Activated T-helper 1 cell treated with anti-CD3 and anti-CD28 coated beads, Interleukin-12 subunit alpha, Interleukin-12 subunit beta, Interleukin-2, Interleukin-4 antibody, amounts not matched to agents 30 ng/mL and 10 ng/mL and 1 ng/mL, durations not matched to agents 14 hours and 24 hours and 36 hours (primary cell): Measurements from ENCODE around the gene HOXB6. TPM values are rescaled to one million over a fixed set of nuclear protein-coding genes. Genes with fewer than 3 reads are reported as not detected.

Experiments used
- DNase-seq: peaks from one replicate; pipeline ENCODE4 v3.0.0; 2021; ENCODE audit warnings: low spot score
- H3K27ac Mint-ChIP-seq: one replicate; pipeline ENCODE4 v1.8.0; 2021; ENCODE audit warnings: mild to moderate bottlenecking, mixed read lengths
- H3K27me3 Mint-ChIP-seq: one replicate; pipeline ENCODE4 v1.8.0; 2022; ENCODE audit warnings: mild to moderate bottlenecking, moderate library complexity, mixed read lengths; ENCODE audit not compliant: insufficient read depth
- H3K36me3 Mint-ChIP-seq: one replicate; pipeline ENCODE4 v1.8.0; 2021; ENCODE audit warnings: low read depth, mixed read lengths
- H3K4me1 Mint-ChIP-seq: one replicate; pipeline ENCODE4 v1.8.0; 2021; ENCODE audit warnings: low read depth, mixed read lengths
- H3K4me3 Mint-ChIP-seq: one replicate; pipeline ENCODE4 v1.8.0; 2021; ENCODE audit warnings: mild to moderate bottlenecking, moderate library complexity, mixed read lengths
- H3K9me3 Mint-ChIP-seq: one replicate; pipeline ENCODE4 v1.8.0; 2021; ENCODE audit warnings: mixed read lengths
- intact Hi-C: fragments of 100-400 bp; cut with micrococcal nuclease; formaldehyde crosslinking; loops from one replicate; pipeline ENCODE4 v1.15.1; 2024
- total RNA-seq: library from RNA; stranded (reverse); gene quantifications from 2 replicates; pipeline ENCODE4 v1.2.3, GENCODE V29; 2022

The HOXB6 gene
- total RNA-seq, 1 donor from 2014 or later, result 0.99 TPM

DNA sequence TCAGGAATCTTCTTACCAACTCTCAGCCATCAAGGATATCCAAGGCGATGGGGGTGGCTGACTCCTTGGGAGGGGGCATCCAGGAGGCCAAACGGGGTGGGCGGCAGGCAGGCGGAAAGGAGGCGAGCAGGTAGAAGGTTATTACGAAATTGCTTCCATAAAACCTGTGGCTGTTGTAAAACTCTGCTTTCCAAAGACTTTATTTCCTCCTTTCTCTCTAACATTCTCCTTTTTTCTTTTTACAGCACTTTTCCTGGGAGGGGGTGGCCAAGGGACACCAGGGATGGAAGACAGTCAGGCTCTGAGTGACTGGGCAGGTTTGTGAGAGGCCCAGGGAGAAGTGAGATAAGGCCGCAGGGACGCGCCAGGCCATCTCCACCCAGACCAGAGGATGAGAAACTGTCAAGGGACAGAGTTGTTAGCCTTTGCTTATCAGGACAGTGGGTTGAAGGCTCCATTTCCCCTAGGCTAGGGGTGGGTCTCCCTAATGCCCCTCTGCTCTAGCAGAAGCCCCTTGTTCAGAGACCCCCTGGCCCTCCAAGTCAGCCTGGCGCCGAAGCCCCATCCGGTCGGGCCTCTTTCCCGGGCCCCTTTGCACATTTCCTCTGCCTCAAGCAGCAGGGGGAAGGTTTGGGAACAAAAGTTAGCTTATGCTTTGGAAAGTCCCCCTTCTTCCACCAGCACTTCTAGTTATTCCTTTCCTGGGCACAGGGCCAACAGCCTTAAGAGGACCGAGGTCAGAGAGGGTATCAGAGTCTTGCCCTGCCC lies 26.3 kb upstream of the HOXB6 start:
- no peak for DNase-seq
- no peaks in the 10 kb centered on the region for H3K9me3 Mint-ChIP-seq
- peaks cover 88% of the 10 kb centered on the region for H3K27me3 Mint-ChIP-seq
- no peak overlapping the region for H3K27ac Mint-ChIP-seq
- intact Hi-C loops, result no loop called here
- no peak overlapping the region for H3K4me3 Mint-ChIP-seq
- H3K4me1 Mint-ChIP-seq, result peaks cover 15% of the 10 kb centered on the region
- peaks cover 1% of the 10 kb centered on the region for H3K36me3 Mint-ChIP-seq

DNA sequence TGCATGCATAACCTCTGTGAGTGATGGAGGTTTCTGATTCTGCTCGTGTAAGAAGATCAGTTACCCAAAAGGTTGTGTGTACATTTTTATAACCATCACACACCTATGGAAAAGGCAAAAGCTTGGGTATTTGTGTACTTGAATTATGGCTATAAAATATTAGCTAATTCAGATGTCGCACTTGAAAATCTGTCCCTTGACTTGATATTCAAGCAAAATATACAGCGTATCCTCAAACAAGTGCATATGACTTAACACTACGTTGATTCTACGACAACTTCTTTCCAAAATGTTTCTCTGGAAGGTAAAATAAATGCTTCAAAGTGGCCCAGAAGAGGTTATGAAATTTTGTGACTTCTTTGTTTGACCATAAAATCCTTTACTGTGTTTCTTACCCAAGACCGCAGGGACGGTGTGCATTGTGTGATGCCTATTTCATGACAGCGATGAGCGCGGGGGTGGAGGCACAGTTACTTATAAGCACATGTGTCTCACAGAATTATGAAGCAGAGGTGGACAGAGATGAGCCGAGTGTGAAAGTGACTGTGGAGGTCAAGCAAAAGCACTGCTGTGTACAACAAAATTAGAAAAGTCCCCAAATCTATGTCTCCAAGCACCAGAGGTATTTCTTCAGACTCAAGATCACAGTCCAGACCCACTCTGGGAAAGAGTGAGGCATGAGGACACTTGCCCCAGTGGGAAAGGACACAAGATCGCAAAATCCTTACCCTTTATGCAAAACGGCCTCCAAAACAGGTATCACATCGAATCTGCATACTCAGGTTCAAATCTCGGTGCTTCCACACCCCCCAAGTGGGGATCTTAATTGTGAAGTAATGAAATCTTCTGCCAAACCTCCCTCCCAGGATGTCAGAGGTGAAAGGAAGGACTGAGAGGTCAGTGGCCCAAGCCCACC lies 25.5 kb upstream of the HOXB6 start:
- H3K4me3 Mint-ChIP-seq, result no peak overlapping the region
- H3K4me1 Mint-ChIP-seq, result peaks cover 16% of the 10 kb centered on the region
- DNase-seq, result no peak
- peaks cover 84% of the 10 kb centered on the region for H3K27me3 Mint-ChIP-seq
- peaks cover 1% of the 10 kb centered on the region for H3K36me3 Mint-ChIP-seq
- intact Hi-C loops, result no loop called here
- no peak overlapping the region for H3K27ac Mint-ChIP-seq
- H3K9me3 Mint-ChIP-seq, result no peaks in the 10 kb centered on the region

DNA sequence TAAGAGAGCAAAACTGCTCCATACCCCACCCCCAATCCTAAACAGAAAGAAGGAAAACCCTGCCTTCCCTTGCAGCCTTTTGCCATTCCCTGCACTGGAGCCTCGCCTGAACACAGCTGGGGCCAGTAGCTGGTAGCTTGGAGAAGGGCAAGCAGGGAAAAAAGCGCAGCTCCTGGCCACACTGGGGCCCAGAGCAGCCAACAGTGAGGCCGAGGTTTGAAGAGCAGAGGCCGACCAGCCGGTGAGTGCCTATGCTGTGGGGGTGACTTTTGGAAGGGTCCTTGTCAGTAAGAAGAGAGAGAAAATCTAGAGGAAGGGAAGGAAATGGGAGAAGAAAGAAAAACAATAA lies 24.6 kb upstream of the HOXB6 start:
- Mint-ChIP-seq H3K36me3 (peaks cover 1% of the 10 kb centered on the region), H3K4me1 (peaks cover 16% of the 10 kb centered on the region), H3K27ac (no peak overlapping the region), H3K4me3 (no peak overlapping the region), H3K9me3 (no peaks in the 10 kb centered on the region), H3K27me3 (peaks cover 81% of the 10 kb centered on the region)
- intact Hi-C loops, result no loop called here
- no peak for DNase-seq

DNA sequence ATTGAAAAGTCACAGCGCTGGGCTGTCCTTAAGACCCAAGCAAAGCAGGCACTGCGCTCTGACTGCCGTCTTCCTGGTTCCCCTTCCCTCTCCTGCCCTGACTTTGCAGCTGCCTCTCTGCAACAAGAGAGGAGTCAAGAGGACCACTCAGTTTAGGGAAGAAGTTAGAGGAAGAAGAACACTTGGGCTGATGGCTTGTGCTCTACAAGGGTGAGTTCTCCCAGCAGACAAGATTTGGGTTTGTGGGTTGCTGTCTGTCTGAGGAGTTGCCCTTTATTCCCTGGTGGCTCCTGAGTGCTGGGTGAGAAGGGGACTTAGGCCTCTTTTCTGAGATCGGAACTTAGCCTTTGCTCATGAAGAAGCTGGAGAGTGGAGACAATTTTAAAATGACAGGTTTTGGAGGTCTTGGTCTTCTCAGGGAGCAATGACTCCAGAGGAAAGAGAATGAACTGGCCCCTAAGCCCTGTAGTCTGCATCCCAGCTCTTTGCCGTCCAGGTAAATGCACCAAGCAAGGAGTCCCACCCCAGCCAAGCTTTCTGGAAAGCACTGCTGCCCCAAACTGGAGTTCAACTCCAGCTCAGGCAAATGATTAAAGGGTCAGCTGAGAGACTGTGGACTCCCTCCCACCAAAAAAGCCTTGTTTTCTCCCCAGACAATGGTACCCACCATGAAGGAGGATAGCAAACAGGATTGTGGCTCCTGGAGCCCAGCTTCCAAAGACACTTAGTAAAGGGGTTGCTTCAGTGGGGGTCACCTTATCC lies 24.0 kb upstream of the HOXB6 start:
- Mint-ChIP-seq H3K27me3 (peaks cover 82% of the 10 kb centered on the region), H3K9me3 (no peaks in the 10 kb centered on the region), H3K36me3 (peaks cover 1% of the 10 kb centered on the region), H3K27ac (no peak overlapping the region), H3K4me1 (peaks cover 16% of the 10 kb centered on the region), H3K4me3 (no peak overlapping the region)
- intact Hi-C loops, result no loop called here
- no peak for DNase-seq

DNA sequence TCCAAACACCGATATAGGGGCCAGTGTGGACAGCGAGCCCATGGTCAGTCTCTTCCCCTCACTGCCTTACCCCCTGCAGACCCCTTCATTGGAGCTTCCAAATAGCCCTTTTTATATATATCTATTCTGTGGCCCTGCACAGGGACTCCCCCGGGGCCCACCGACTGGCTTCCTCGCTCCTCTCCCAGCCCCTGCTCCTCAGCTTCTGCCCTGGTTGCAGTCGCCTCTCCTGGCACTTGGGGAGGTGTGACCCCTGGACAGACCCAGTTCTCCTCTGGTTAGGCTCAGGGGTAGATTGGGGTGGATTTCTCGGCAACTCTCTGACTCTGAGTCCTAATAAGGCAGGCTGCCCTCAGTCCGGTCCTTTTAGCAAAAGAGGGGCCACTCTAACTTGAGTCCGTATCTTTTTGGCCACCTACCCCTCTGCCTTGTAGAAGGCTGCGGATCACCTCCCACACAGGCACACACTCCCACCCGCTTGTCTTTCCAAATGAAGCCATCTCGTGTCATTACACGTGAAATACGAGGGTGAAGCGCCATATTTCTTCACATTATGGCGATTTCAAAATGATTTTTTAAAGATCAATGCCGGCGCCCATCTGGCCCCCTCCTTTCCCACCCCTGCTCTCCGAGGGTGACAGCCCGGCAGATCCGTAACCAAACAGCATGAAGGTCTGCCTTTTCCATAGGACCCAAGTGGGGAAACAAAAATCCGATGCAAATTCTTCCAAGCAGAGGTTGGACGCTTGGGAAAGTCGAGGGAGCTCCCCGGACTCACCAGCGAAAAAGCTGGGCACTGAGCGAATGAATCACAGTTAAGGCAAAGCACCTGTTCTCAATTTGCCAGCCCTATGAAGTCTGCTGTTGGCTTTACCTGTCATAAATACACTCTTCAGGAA lies 23.1 kb upstream of the HOXB6 start:
- intact Hi-C loops, result no loop called here

DNA sequence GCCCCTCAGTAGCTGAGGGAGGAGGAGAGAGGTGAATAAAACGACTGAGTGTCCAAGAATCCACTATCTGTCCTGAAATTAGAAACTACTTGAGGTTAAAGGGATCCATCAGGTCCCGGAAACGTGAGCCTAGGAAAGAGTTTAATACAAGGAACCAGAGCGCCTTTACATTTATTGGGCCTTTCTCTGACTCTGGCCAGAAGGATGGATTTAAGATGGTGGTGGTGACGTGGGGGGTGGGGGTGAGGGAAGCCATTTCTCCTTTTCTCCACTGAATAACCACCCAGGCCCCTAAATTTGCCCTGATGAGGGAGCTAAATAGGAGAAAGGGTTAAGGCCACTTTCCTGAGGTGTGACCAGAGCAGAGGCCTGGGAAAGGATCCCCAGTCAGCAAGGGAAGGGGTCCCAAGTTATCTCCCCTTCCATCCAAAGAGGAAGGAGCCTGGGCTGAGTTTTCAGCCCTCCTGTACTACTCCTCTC lies 22.4 kb upstream of the HOXB6 start:
- peaks cover 84% of the 10 kb centered on the region for H3K27me3 Mint-ChIP-seq
- peaks cover 11% of the 10 kb centered on the region for H3K4me1 Mint-ChIP-seq
- DNase-seq, result no peak
- H3K4me3 Mint-ChIP-seq, result no peak overlapping the region
- intact Hi-C loops, result no loop called here
- no peak overlapping the region for H3K27ac Mint-ChIP-seq
- peaks cover 1% of the 10 kb centered on the region for H3K36me3 Mint-ChIP-seq
- no peaks in the 10 kb centered on the region for H3K9me3 Mint-ChIP-seq

More for the DNA sequence above, 23.1 kb upstream of the HOXB6 start:
- Mint-ChIP-seq H3K36me3 (peaks cover 1% of the 10 kb centered on the region), H3K27me3 (peaks cover 84% of the 10 kb centered on the region), H3K4me1 (peaks cover 14% of the 10 kb centered on the region), H3K9me3 (no peaks in the 10 kb centered on the region), H3K27ac (no peak overlapping the region), H3K4me3 (no peak overlapping the region)
- DNase-seq, result no peak

DNA sequence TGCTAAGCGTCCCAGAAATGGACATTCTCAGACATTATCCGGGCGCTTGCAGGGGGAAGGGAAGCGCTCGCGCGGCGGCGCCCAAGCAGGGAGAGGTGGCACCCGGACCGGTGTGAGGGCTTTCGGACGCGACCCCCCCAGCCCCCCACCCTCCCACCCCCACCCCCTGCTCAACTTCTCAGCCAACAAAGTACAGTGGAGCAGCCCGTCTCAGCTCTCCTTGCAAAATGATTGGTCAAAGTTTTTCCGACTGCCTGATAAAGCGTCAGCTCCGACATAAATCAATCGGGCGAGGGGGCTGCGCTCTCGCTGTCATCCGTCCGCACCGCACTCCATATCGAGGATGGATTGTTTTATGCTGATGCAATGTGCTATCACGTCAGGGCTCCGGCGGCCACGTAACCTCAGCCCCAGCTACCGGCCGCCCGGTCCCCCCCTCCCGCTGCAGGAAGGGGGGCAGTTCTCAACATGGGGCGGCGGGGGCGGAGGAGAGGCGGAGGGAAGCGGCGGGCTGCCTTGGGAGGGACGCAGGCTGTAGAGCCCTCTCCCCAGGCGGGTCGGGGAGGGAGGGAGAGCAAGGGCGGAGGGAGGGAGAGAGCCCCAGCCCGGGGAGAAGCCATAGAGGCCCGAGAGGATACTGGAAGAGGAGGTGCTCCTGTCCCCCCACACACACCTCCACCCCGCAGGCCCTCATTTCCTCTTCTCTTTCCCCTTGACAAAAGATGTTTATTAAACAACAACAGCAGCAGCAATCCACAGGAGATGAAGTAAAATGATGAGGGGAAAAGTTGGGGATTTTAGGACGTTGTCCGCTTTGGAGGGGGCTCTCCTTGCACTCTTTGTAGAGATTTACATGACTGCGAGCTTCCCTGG lies 21.7 kb upstream of the HOXB6 start, which contains the start of gene HOXB9:
HOXB9 (minus strand) TSS at position 114 of the 873 bp plus-strand sequence; CDS start at position 25, 89 bp downstream.
- H3K4me1 Mint-ChIP-seq, result peaks cover 11% of the 10 kb centered on the region
- intact Hi-C loops, result no loop called here
- peaks cover 1% of the 10 kb centered on the region for H3K36me3 Mint-ChIP-seq
- peak within 1 kb of the TSS; percentile 85 for H3K4me3 Mint-ChIP-seq
- no peak for DNase-seq
- H3K9me3 Mint-ChIP-seq, result no peaks in the 10 kb centered on the region
- peaks cover 87% of the 10 kb centered on the region for H3K27me3 Mint-ChIP-seq
- H3K27ac Mint-ChIP-seq, result peak within 1 kb of the TSS; percentile 89

DNA sequence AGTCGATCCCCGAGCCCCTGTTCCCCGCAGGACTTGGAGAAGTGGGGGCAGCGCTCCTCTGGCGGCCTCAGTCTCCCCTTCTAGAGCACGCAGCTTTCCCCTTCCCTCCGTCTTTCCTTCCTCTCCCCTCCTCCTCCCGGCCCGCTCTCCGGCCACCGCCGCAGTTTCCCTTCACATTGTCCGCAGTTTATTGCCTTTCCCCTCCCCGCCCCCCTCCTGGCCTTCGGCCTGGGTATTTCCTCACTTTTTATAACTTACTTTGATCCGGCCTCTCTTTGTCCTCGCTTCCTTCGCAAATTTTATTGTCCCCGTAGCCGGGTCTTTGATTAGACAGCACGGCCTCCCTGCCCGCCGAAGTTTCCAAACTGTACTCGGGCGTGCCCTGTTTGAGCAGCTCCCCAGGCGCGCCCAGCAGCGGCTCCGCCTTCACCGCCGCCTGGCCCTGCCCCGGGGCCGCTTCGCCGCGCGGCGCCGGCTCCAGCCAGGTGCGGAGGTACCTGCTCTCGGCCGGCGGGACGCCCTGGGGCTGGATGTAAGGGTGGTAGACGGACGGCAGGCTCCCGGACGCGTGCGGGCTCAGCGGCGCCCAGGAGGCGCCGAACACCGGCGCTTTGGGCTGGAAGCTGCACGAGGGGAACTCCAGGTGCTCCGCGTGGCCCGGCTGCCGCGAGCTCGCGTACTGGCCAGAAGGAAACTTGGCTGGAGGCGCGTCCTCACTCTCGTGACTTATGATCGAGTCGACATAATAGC lies 20.9 kb upstream of the HOXB6 start:
- peak overlapping the region; percentile 66 for H3K27ac Mint-ChIP-seq
- H3K27me3 Mint-ChIP-seq, result peaks cover 87% of the 10 kb centered on the region
- no peaks in the 10 kb centered on the region for H3K9me3 Mint-ChIP-seq
- no peak for DNase-seq
- peak overlapping the region; percentile 85 for H3K4me3 Mint-ChIP-seq
- peaks cover 1% of the 10 kb centered on the region for H3K36me3 Mint-ChIP-seq
- peaks cover 11% of the 10 kb centered on the region for H3K4me1 Mint-ChIP-seq
- intact Hi-C loops, result no loop called here

DNA sequence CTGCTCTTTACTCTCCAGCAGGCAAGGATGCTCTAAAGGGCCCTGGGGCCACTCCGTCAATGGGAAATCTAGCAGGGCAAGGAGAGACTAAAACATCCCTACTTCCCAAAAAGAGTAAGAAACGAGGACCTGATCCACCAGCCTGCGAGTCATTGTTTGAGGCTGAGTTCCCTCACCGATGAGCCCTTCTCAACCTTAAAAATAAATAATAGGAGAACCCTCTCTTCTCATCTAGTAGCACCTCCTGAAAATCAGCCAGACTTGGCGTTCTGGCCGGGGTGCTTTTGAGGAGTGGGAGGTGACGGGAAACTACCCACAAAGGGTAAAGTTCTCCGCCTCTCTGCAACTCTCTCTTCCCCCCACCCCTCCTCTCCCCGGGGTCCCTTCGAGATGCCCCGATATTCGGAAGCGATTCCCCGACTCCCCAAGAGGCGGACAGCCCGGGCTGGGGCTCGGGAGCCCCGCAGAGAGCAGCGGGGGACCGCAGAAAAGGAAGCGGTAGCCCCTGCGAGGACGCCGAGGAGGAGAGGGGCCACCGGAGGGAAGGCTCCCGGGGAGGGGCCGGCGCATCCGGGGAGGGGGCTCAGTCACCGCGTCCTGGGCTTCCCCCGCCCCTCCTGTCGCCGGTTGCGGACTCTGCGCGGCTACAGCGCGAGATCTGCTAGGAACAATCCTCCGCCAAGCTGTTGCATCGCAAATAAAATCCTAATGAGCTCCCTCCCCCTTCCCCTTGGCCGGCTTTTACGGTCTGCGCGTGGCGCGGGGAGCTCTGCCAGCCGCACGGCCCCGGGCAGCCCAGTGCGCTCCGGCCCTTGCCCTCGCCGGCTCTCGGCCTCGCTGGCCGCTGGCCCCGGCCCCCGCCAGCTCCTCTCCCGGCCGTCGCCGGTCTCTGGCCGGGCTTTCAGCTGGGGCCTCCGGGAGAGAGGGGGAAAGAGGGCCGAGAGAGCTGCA lies 20.0 kb upstream of the HOXB6 start:
- Mint-ChIP-seq H3K9me3 (no peaks in the 10 kb centered on the region), H3K36me3 (peaks cover 1% of the 10 kb centered on the region), H3K4me3 (peak overlapping the region; percentile 37), H3K27ac (no peak overlapping the region), H3K27me3 (peaks cover 85% of the 10 kb centered on the region), H3K4me1 (peaks cover 11% of the 10 kb centered on the region)
- intact Hi-C loops, result loop anchor here (1.0 kb wide), 1 partner anchor 12 kb away; no protein-coding TSS in a partner anchor
- DNase-seq, result no peak

DNA sequence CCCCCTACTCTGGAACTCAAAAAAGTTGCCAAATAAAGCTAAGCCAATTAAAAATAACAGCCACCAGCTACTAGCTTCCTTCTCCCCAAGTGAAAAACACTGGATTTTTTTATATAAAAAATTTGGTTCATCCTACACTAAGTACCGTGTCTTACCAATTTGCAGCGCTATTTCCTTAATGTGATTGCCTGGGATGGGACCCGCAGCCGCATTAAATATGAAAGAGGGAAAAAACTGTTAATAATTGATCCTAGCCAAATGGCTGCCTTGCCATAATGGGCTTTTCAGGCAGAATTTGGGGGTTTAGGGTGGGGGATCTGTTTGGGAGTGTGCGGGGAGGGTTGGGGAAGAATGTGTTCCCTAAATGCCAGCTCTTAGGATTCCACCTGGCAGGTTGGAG lies 19.3 kb upstream of the HOXB6 start:
- no peaks in the 10 kb centered on the region for H3K9me3 Mint-ChIP-seq
- H3K27me3 Mint-ChIP-seq, result peaks cover 84% of the 10 kb centered on the region
- H3K36me3 Mint-ChIP-seq, result peaks cover 1% of the 10 kb centered on the region
- H3K4me1 Mint-ChIP-seq, result peaks cover 15% of the 10 kb centered on the region
- intact Hi-C loops, result loop anchor here (1.0 kb wide), 1 partner anchor 11 kb away; no protein-coding TSS in a partner anchor
- H3K4me3 Mint-ChIP-seq, result no peak overlapping the region
- DNase-seq, result no peak
- no peak overlapping the region for H3K27ac Mint-ChIP-seq
